ENCODE measurements around the gene HSF4.

HSF4 gene

DNA sequence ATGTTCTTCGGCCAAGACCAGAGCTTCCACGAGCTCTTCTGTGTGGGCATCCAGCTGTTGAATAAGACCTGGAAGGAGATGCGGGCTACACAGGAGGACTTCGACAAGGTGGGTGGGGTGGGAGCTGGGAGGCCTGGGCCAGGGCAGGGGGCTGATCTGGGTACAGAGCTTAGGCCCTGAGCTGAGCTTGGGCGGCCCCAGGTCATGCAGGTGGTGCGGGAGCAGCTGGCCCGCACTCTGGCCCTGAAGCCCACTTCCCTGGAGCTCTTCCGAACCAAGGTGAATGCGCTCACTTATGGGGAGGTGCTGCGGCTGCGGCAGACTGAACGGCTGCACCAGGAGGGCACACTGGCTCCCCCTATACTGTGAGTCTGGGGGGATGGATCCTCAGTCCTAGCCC lies 37.9 kb downstream of the HSF4 start:
- no peak for DNase-seq

DNA sequence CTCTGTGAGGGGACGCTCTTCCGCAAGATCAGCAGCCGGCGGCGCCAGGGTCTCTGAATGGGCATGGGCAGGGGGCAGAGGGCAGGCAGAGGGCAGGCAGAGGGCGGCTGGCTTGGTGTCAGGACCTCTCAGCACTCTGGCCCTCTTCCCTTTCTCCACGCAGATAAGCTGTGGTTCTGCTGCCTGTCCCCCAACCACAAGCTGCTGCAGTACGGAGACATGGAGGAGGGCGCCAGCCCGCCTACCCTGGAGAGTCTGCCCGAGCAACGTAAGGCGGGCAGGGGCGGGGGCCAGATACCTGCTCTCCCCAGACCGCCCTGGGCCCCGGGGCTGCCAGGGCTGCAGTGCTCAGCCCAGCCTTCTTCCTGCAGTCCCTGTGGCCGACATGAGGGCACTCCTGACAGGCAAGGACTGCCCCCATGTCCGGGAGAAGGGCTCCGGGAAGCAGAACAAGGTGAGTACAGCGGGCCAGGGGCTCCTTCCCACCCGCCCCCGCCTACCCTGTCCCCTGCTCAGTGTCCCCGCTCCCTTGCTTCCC lies 38.5 kb downstream of the HSF4 start:
- no peak for DNase-seq

GRCh38 chr16:67204076-67204475 lies 39.5 kb downstream of the HSF4 start:
- no peak for DNase-seq

- DNase-seq: no peak
These were observed 41.7 kb downstream of the HSF4 start for GRCh38 chr16:67206129-67206837.

GRCh38 chr16:67206838-67207248 lies 42.3 kb downstream of the HSF4 start:
- no peak for DNase-seq

- no peak for DNase-seq
These were observed 42.9 kb downstream of the HSF4 start for GRCh38 chr16:67207249-67208091.

DNA sequence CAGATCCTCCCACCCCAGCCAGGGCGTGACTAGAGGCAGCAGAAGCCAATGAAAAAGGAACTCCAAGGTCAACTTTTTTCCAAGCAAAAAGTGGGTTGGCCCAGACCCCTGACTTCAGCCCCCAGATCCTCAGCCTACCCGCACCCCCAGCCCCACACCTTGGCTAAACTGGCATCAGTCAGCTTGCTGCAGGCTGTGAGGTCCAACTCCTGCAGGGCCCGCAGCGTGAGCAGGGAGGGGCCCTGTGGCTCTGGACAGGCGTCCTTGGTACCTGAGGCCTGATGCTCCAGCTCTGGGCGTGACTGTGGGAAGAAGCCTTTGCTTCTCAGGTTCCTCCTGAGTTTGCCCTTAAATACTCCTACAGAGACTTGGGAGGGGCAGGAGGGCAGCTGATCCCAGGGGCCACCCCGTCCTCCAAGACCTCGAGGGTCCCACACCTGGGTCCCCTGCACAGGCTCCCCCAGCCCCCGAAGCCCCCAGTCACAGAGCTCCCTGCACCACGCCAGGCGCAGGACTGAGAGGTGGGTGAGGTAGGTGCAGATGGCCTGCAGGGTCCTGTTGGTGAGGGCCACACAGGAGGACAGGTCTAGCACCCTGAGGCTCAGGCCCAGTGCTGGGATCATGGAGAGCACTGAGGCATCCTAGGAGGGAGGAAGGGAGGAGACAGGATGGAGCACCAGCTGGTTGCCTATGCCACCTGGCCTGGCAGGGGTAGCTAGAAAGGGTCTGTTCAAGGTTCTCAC lies 43.8 kb downstream of the HSF4 start:
- DNase-seq: no peak

DNA sequence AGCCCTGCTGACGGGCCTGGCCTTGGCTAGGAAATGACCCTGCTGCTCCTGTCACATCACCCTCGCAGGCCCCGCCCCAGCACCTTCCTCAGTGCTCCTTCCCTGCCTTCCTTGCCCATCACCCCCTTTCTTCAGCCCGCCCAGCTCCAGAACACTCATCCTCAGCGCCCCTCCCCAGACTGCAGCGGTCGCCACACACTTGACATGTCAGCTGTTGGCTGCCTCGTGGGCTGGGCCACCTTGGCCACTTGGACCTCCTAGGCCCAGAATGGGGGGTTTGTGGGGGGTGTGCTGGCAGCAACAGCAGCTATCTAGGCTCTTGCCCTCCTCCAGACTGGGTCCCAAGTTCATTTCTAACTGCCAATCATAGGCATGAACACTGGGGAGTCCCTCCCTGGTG lies 45.0 kb downstream of the HSF4 start:
- DNase-seq: no peak

- DNase-seq: no peak
These were observed 45.8 kb downstream of the HSF4 start for GRCh38 chr16:67210069-67210937.

DNA sequence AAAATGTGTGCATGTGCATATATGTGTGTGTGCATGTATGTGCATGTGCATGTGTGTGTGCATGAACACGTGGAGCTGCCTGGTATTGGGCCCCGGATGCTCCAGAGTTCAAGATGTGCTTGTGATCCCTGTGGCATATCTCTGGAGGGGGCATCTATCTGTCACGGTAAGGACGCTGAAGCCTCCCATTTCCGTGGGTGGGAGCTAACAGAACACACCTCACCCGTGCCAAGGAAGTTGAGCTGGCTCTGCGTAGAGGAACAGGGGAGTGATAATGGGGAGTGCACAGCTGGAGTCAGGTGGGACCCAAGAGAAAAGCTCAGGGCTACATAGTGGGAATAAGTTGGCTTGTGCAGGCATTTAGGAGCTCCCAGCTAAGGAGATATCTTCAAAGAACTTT lies 47.1 kb downstream of the HSF4 start:
- DNase-seq: no peak

DNA sequence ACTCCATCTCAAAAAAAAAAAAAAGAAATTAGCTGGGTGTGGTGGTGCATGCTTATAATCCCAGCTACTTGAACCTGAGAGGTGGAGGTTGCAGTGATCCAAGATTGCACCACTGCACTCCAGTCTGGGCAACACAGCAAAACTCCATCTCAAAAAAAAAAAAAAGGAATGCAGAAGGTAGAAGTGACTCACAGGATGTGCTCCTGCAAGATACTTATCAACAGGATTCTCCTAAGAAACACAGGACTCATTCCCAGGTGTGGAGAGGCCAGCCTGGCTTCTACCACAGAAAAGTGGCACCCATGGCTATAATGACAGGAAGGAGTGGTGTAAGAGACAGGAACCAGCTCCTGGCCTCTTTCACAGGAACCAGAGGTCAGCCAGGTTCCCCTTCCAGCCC lies 48.2 kb downstream of the HSF4 start:
- DNase-seq: no peak

DNA sequence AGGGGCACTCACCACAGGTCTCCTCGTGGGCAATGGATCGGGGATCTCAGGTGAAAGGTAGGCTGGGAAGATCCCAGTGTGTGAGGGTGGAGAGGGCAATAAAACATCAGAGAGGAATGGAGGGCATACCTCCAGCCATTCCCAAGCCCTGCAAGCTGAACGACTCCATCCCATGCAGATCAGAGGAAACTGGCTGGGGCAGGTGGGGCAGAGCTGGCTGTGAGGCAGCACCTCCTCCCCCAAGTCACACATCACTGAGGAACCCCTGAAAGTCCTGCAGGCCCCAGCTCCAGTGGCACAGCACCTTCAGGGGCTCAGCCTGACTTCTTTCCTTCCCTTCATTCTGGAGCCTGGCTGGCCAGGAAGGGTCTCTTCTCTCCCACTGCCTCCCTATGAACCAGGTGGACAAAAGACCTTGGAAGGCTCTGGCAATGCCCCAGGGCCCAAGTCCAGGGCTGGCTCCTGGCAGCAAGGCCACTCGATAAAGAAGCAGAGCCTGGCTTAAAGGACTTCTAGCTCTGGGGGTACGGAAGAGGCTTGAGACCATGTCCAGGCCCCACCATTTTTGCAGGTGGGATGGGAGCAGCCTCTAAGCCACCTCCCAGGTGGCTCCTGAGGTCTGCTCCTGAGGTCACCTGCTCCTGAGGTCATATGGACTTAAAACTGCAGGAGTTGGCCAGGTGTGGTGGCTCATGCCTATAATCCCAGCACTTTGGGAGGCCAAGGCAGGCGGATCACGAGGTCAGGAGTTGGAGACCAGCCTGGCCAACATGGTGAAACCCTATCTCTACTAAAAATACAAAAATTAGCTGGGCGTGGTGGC lies 48.9 kb downstream of the HSF4 start:
- DNase-seq: no peak

DNA sequence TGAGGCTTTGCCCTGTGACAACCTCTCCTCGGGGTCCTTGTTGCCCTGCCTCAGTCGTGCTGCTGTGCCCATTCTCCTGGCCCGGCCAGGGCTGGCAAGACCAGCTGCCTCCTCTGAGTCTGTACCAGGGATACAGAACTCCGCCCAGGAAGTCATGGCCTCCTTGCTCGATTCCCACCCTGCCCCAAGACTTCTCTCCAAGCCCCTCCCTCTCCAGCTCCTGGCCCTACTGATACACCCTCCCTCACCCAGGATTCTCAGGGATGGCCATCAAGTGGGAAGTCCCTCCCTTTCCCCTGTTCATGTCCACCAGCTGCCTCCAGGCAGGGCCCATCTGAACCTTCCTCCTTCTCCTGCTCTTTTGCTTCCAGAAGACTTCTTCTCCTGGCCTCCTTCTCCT lies 51.2 kb downstream of the HSF4 start:
- DNase-seq: no peak

- DNase-seq: no peak
These were observed 52.3 kb downstream of the HSF4 start for GRCh38 chr16:67216612-67217490.

Measured in DMS153 (cell line).